Endothelial cell of umbilical vein (primary cell): ENCODE data around the gene ROBO2. TPM values are rescaled to one million over a fixed set of nuclear protein-coding genes. Genes with fewer than 3 reads are reported as not detected.

Experiments used
- BruUV-seq: library from RNA; stranded (reverse); fragments of 400-500 nt; replicated peaks from 2 replicates; lab custom pipeline; 2021; lab: Mats Ljungman, UMichigan
- CTCF ChIA-PET: fragments of 300-600, 350-600 bp; sonication (Branson Sonifier 250); formaldehyde crosslinking; loops from one replicate; lab custom pipeline; 2021; ENCODE audit warnings: antibody characterized with exemption, inconsistent platforms; lab: Charles Lee
- POLR2A ChIA-PET: fragments of 300-600, 350-600 bp; sonication (Branson Sonifier 250); formaldehyde crosslinking; loops from one replicate; lab custom pipeline; 2021; ENCODE audit warnings: antibody characterized with exemption, inconsistent platforms; lab: Charles Lee
- DNase-seq: peaks from one replicate; pipeline ENCODE4 v3.0.0-alpha.2; 2011; ENCODE audit warnings: low read depth, low spot score
- FAIRE-seq: peaks from 2 replicates; lab custom pipeline; 2011; peaks lifted over from hg19 to GRCh38; lab: Jason Lieb, UNC
- H2AFZ ChIP-seq: 2 replicates; pipeline ENCODE4 v1.6.0; 2012; ENCODE audit warnings: low read depth, low read length, control low read depth, inconsistent platforms
- H3K27ac ChIP-seq: 2 replicates; pipeline ENCODE4 v1.5.1; 2011; ENCODE audit warnings: low read depth, mild to moderate bottlenecking, control low read depth, low read length, moderate library complexity; ENCODE audit not compliant: insufficient read depth
- H3K27me3 ChIP-seq, 2 experiments: 2 replicates each; pipeline versions ENCODE4 v1.6.0 to v1.6.1; 2011; ENCODE audit warnings: low read length in 2 of 2, mixed read lengths in 1 of 2; ENCODE audit not compliant: control insufficient read depth in 2 of 2, insufficient read depth in 2 of 2
- H3K36me3 ChIP-seq, 2 experiments: 2 replicates in 1 of 2; 3 replicates in 1 of 2; pipeline ENCODE4 v1.5.1; 2011; ENCODE audit warnings: low read length in 2 of 2, mild to moderate bottlenecking in 1 of 2, moderate library complexity in 1 of 2; ENCODE audit not compliant: control insufficient read depth in 2 of 2, insufficient read depth in 2 of 2; ENCODE audit errors: extremely low read depth in 1 of 2
- H3K4me1 ChIP-seq: 3 replicates; pipeline ENCODE4 v1.5.1; 2011; ENCODE audit warnings: mild to moderate bottlenecking, low read length; ENCODE audit not compliant: control insufficient read depth, insufficient read depth; ENCODE audit errors: extremely low read depth
- H3K4me2 ChIP-seq: 2 replicates; pipeline ENCODE4 v1.6.1; 2011; ENCODE audit warnings: low read length, control low read depth, mixed read lengths; ENCODE audit not compliant: insufficient read depth
- H3K4me3 ChIP-seq, 3 experiments: fragments of 200-600 bp in 1 of 3; sonication (generic), shearing (Covaris generic) in 1 of 3; replicated peaks in 1 of 3; 2 replicates each; pipeline ENCODE4 v1.5.1; 2011 to 2016; ENCODE audit warnings: control low read depth in 3 of 3, low read length in 3 of 3, mild to moderate bottlenecking in 2 of 3, inconsistent platforms in 1 of 3, low read depth in 1 of 3, moderate library complexity in 1 of 3; ENCODE audit not compliant: insufficient read depth in 1 of 3
- H3K79me2 ChIP-seq: 2 replicates; pipeline ENCODE4 v1.6.0; 2012; ENCODE audit warnings: low read length, inconsistent platforms; ENCODE audit not compliant: control insufficient read depth, insufficient read depth
- H3K9ac ChIP-seq: replicated peaks from 2 replicates; pipeline ENCODE3; 2011; ENCODE audit warnings: low read length, control low read depth; ENCODE audit not compliant: insufficient read depth; ENCODE audit errors: extremely low read depth
- H3K9me1 ChIP-seq: replicated peaks from 3 replicates; pipeline ENCODE4 v1.6.0; 2011; ENCODE audit warnings: mild to moderate bottlenecking, low read length; ENCODE audit not compliant: control insufficient read depth, insufficient read depth; ENCODE audit errors: extremely low read depth
- H3K9me3 ChIP-seq: replicated peaks from 2 replicates; pipeline ENCODE4 v1.5.1; 2012; ENCODE audit warnings: low read length, inconsistent platforms; ENCODE audit not compliant: control insufficient read depth, insufficient read depth
- H4K20me1 ChIP-seq: replicated peaks from 2 replicates; pipeline ENCODE3; 2011; ENCODE audit warnings: mild to moderate bottlenecking, low read length; ENCODE audit not compliant: control insufficient read depth, insufficient read depth; ENCODE audit errors: extremely low read depth
- CTCF ChIP-seq, 2 donors: IDR thresholded peaks; 1 replicate in 1 of 2; 2 replicates in 1 of 2; pipeline ENCODE4 v1.5.1; 2011; ENCODE audit warnings: low read length in 2 of 2, mild to moderate bottlenecking in 2 of 2, moderate library complexity in 2 of 2, control low read depth in 1 of 2, inconsistent platforms in 1 of 2, low read depth in 1 of 2; ENCODE audit not compliant: insufficient read depth in 1 of 2; ENCODE audit errors: extremely low read depth in 1 of 2
- EZH2 ChIP-seq: IDR thresholded peaks from 2 replicates; pipeline ENCODE4 v1.6.1; 2012; ENCODE audit warnings: borderline replicate concordance, low read depth, mild to moderate bottlenecking, moderate library complexity, low read length, inconsistent platforms; ENCODE audit not compliant: severe bottlenecking
- FOS ChIP-seq: IDR thresholded peaks from 2 replicates; pipeline ENCODE4 v1.6.1; 2011; ENCODE audit warnings: mild to moderate bottlenecking, low read length, moderate library complexity, borderline replicate concordance; ENCODE audit not compliant: insufficient read depth
- GATA2 ChIP-seq: IDR thresholded peaks from 2 replicates; pipeline ENCODE4 v1.7.0; 2011; ENCODE audit warnings: low read depth, mild to moderate bottlenecking, moderate library complexity, mixed read lengths, low read length; ENCODE audit not compliant: insufficient read length, insufficient read depth
- JUN ChIP-seq: IDR thresholded peaks from 2 replicates; pipeline ENCODE4 v1.6.1; 2011; ENCODE audit warnings: borderline replicate concordance, low read depth; ENCODE audit not compliant: insufficient read length, insufficient read depth
- MAX ChIP-seq: IDR thresholded peaks from 2 replicates; pipeline ENCODE4 v1.6.1; 2011; ENCODE audit not compliant: insufficient read depth, insufficient read length
- MYC ChIP-seq: IDR thresholded peaks from one replicate; pipeline ENCODE4 v1.6.1; 2011; ENCODE audit warnings: mild to moderate bottlenecking, low read depth, low read length
- POLR2A ChIP-seq: IDR thresholded peaks from 2 replicates; pipeline ENCODE4 v1.6.1; 2012; ENCODE audit warnings: low read depth, mild to moderate bottlenecking, control low read depth, low read length
- POLR2AphosphoS5 ChIP-seq: IDR thresholded peaks from 2 replicates; pipeline ENCODE4 v1.6.1; 2012; ENCODE audit warnings: low read depth, mild to moderate bottlenecking, control low read depth, low read length, moderate library complexity; ENCODE audit not compliant: insufficient read depth
- dilution Hi-C: fragments of 300-500 bp; cut with MboI; formaldehyde crosslinking; loops from one replicate; pipeline ENCODE4 v1.15.0; 2019; ENCODE audit warnings: low sequenced_read_pairs; ENCODE audit not compliant: extremely low pct_ligation_motif_present
- intact Hi-C: fragments of 100-400 bp; cut with micrococcal nuclease; formaldehyde crosslinking; loops from one replicate; pipeline ENCODE4 v1.10.0; 2022
- polyA plus RNA-seq, 4 experiments: library from polyadenylated mRNA; depleted of rRNA in 3 of 4; stranded (reverse) in 3 of 4; unstranded in 1 of 4; fragments of >200 nt; gene quantifications; 2 replicates each; pipeline versions ENCODE4 v1.2.1 to v1.2.3, GENCODE V29; 2011 to 2012; ENCODE audit warnings: missing spikeins in 1 of 4
- total RNA-seq: library from RNA; stranded (reverse); gene quantifications from 2 replicates; pipeline ENCODE4 v1.2.3, GENCODE V29; 2021

The ROBO2 gene
- total and polyA plus RNA-seq, 2 donors (not counting 3 experiments of a cell fraction or from before 2014, with no cell fraction given), result not detected

- POLR2A ChIA-PET, result no interaction called here
- CTCF ChIA-PET, result no interaction called here
- H3K9ac ChIP-seq, result no peak overlapping the region
- FAIRE-seq (no peak), DNase-seq (no peak)
- no TSS peak for BruUV-seq
- no peaks in the 10 kb centered on the region for H4K20me1 ChIP-seq
- dilution Hi-C loops (no loop called here), intact Hi-C loops (no loop called here)
- no peaks in the 10 kb centered on the region for H3K9me1 ChIP-seq
- H3K4me1 ChIP-seq, result no peaks in the 10 kb centered on the region
- no peaks in the 10 kb centered on the region for H3K79me2 ChIP-seq
- no peak overlapping the region for H3K4me2 ChIP-seq
- H3K27me3 ChIP-seq, result no peaks in the 10 kb centered on the region
- H3K9me3 ChIP-seq, result no peaks in the 10 kb centered on the region
- H3K4me3 ChIP-seq, result no peak overlapping the region
- no peak for TF ChIP-seq MAX
- TF ChIP-seq FOS, result no peak
- no peak for TF ChIP-seq POLR2A
- TF ChIP-seq POLR2AphosphoS5, result no peak
- no peak for TF ChIP-seq MYC
- no peak for TF ChIP-seq JUN
- no peak for TF ChIP-seq EZH2
- TF ChIP-seq GATA2, result no peak
- TF ChIP-seq CTCF (IDR thresholded peaks at IDR 0.05; ENCODE audit: extremely low read depth in 1 of 2, insufficient read depth in 1 of 2, low read depth in 1 of 2, low read length in 2 of 2), result no peak
- H3K27ac ChIP-seq, result no peak overlapping the region
- H2AFZ ChIP-seq, result no peak overlapping the region
- no peaks in the 10 kb centered on the region for H3K36me3 ChIP-seq
Observed at GRCh38 chr3:77150759-77151158, 110.9 kb downstream of the ROBO2 start.
